ENCODE results near the gene WNT1. TPM values are rescaled to one million over a fixed set of nuclear protein-coding genes. Genes with fewer than 3 reads are reported as not detected.

WNT1 gene
- total RNA-seq, 2 experiments from 2014 or later, result not detected

GRCh38 chr12:48972213-48972951 is 5.7 kb upstream of the WNT1 start:
- POLR2A ChIA-PET, result interaction anchor here (0.8 to 1.6 kb wide), 5 partner anchors 15 to 47 kb away, joined by 3 to 7 read pairs (median 3); partner anchors contain the start of genes ARF3 and FKBP11
- intact Hi-C loops (cut with micrococcal nuclease), result no loop called here
- Mint-ChIP-seq H3K27me3 (peaks cover 46% of the 10 kb centered on the region), H3K27ac (no peak overlapping the region), H3K9me3 (no peaks in the 10 kb centered on the region), H3K4me1 (ENCODE audit: low read depth) (peaks cover 51% of the 10 kb centered on the region), H3K4me3 (no peak overlapping the region), H3K36me3 (ENCODE audit: low read depth) (no peaks in the 10 kb centered on the region)
- TF ChIP-seq, protein P1, sequence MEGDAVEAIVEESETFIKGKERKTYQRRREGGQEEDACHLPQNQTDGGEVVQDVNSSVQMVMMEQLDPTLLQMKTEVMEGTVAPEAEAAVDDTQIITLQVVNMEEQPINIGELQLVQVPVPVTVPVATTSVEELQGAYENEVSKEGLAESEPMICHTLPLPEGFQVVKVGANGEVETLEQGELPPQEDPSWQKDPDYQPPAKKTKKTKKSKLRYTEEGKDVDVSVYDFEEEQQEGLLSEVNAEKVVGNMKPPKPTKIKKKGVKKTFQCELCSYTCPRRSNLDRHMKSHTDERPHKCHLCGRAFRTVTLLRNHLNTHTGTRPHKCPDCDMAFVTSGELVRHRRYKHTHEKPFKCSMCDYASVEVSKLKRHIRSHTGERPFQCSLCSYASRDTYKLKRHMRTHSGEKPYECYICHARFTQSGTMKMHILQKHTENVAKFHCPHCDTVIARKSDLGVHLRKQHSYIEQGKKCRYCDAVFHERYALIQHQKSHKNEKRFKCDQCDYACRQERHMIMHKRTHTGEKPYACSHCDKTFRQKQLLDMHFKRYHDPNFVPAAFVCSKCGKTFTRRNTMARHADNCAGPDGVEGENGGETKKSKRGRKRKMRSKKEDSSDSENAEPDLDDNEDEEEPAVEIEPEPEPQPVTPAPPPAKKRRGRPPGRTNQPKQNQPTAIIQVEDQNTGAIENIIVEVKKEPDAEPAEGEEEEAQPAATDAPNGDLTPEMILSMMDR (IDR thresholded peaks at IDR 0.05), result no peak
- DNase-seq (peak; percentile 75), ATAC-seq (peak; percentile 38)
- CTCF ChIA-PET, result interaction anchor here (0.6 to 51.8 kb wide), 8 partner anchors 10 to 119 kb away, joined by 3 to 896 read pairs (median 4); partner anchors contain the start of genes ARF3 and DDN

DNA sequence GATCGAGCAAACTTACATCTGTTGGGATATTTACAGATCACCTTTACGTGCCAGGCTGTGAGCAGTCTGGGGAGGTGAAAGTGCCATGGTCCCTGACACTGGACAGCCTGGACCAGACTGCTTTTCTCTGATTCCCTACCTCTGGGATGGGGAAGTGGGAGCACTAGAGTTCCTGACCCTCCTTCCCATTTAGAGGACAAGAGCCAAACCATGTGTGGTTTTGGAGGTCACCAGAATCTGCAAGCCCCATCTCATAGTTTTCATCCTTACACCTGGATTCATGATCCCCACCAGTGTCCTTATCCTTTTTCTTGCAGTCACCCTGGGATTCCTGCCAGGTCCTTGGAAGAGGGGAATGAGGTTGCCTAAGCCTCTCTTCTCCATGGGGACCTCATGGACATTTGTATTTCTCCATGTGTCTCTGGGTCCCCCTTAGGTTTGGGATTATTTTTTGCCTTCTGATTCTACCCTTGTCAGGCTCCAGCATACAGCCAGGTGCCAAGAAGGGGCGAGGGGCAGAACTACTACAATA is 5.1 kb upstream of the WNT1 start:
- H3K27ac Mint-ChIP-seq, result no peak overlapping the region
- POLR2A ChIA-PET, result interaction anchor here (0.6 to 1.2 kb wide), 3 partner anchors 16 to 97 kb away, joined by 3 to 7 read pairs (median 3); partner anchors contain the start of genes ARF3 and FKBP11
- H3K27me3 Mint-ChIP-seq, result peaks cover 49% of the 10 kb centered on the region
- ATAC-seq (no peak), DNase-seq (no peak)
- no peaks in the 10 kb centered on the region for H3K36me3 Mint-ChIP-seq (ENCODE audit: low read depth)
- intact Hi-C loops (cut with micrococcal nuclease), result no loop called here
- TF ChIP-seq, protein P1 (IDR thresholded peaks at IDR 0.05), result no peak
- H3K4me3 Mint-ChIP-seq, result no peak overlapping the region
- no peaks in the 10 kb centered on the region for H3K9me3 Mint-ChIP-seq
- H3K4me1 Mint-ChIP-seq (ENCODE audit: low read depth), result peaks cover 56% of the 10 kb centered on the region
- CTCF ChIA-PET, result interaction anchor here (0.6 to 51.8 kb wide), 10 partner anchors 8 to 117 kb away, joined by 3 to 896 read pairs (median 4); partner anchors contain the start of genes ARF3 and DDN

DNA sequence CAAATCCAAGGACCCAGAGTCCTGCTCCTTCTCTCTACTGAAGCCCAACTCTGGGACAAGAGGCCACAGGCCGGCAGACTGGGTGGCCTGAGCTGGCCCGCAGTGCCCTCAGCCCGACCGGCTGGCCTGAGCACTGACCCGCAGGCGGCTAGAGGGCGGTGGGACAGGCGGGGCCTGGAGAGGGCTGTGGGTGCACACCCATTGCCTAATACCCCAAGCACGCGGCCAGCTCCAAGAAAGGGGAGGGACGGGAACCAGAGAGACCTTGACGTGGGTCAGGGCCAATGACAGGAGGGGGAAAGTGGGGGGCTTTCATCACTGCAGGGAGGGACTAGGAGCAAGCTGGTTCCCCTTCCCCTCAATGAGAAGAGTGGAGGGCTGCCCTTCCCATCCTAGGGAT is 4.6 kb upstream of the WNT1 start:
- TF ChIP-seq, protein P1 (IDR thresholded peaks at IDR 0.05), result no peak
- no peaks in the 10 kb centered on the region for H3K9me3 Mint-ChIP-seq
- ATAC-seq (no peak), DNase-seq (no peak)
- H3K4me1 Mint-ChIP-seq (ENCODE audit: low read depth), result peaks cover 56% of the 10 kb centered on the region
- no peaks in the 10 kb centered on the region for H3K36me3 Mint-ChIP-seq (ENCODE audit: low read depth)
- H3K27me3 Mint-ChIP-seq, result peaks cover 49% of the 10 kb centered on the region
- CTCF ChIA-PET, result interaction anchor here (0.7 to 51.8 kb wide), 9 partner anchors 8 to 120 kb away, joined by 3 to 896 read pairs (median 3); partner anchors contain the start of gene DDN
- H3K4me3 Mint-ChIP-seq, result no peak overlapping the region
- no peak overlapping the region for H3K27ac Mint-ChIP-seq
- intact Hi-C loops (cut with micrococcal nuclease), result no loop called here
- POLR2A ChIA-PET, result interaction anchor here (0.6 kb wide), 1 partner anchor 97 kb away, joined by 3 read pairs; no protein-coding TSS in a partner anchor

GRCh38 chr12:48973941-48974673 is 4.0 kb upstream of the WNT1 start:
- Mint-ChIP-seq H3K9me3 (no peaks in the 10 kb centered on the region), H3K27ac (no peak overlapping the region), H3K27me3 (peaks cover 54% of the 10 kb centered on the region), H3K4me3 (no peak overlapping the region), H3K36me3 (ENCODE audit: low read depth) (no peaks in the 10 kb centered on the region), H3K4me1 (ENCODE audit: low read depth) (peaks cover 57% of the 10 kb centered on the region)
- TF ChIP-seq, protein P1 (IDR thresholded peaks at IDR 0.05), result peak; percentile 84
- CTCF ChIA-PET, result interaction anchor here (0.7 to 51.8 kb wide), 10 partner anchors 9 to 121 kb away, joined by 3 to 896 read pairs (median 3); partner anchors contain the start of genes DDN and FKBP11
- ATAC-seq (peak; percentile 15), DNase-seq (peak; percentile 69)
- intact Hi-C loops (cut with micrococcal nuclease), result no loop called here
- POLR2A ChIA-PET, result no interaction called here
